Limb (tissue), 2 donors: ENCODE measurements around the gene PMS2.
"Not testable (repeated sequence)": the region's sequence is repeated elsewhere in the genome, so short reads cannot be mapped to it uniquely, and the experiment has no call there.

Source experiments
- DNase-seq, 2 donors: peaks; one replicate each; pipeline ENCODE4 v3.0.0-alpha.2; 2016; ENCODE audit errors: extremely low spot score in 2 of 2

The PMS2 gene

DNA sequence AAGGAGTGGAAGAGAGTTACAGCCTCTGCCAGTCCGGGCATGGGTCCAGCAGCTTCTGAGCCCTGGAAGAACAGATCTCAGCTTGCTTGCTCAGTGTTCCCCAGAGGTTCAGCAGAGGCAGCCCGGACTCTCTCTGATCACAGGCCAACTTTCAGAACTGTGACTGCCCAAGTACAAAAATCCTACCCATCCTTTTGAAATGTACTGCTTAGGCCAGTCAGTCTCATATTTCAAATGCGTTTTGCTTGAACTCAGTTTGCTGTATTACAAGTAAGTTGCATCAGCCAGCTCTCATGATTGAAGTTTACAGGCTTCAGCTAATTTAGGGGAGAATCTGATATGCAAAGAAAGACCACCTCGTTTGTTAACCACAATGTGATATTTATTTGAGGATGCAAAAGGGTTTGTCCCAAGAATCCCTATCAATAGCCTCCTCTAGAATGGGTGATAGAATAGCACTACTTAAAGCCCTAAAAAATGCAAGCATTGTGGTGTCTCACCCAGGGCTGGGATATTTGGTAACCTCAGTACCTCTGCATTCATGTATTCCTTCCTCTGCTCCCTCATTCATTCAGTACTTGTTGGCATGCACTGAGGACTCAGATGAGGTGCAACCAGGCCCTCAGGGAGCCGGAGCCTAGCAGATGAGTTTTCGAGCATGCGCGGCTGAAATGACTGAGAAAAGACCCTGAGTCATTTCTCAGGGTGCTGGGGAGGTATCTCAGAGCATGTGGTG is 7.2 kb upstream of the PMS2 start:
- DNase-seq, result peak; percentile 43 to 47

DNA sequence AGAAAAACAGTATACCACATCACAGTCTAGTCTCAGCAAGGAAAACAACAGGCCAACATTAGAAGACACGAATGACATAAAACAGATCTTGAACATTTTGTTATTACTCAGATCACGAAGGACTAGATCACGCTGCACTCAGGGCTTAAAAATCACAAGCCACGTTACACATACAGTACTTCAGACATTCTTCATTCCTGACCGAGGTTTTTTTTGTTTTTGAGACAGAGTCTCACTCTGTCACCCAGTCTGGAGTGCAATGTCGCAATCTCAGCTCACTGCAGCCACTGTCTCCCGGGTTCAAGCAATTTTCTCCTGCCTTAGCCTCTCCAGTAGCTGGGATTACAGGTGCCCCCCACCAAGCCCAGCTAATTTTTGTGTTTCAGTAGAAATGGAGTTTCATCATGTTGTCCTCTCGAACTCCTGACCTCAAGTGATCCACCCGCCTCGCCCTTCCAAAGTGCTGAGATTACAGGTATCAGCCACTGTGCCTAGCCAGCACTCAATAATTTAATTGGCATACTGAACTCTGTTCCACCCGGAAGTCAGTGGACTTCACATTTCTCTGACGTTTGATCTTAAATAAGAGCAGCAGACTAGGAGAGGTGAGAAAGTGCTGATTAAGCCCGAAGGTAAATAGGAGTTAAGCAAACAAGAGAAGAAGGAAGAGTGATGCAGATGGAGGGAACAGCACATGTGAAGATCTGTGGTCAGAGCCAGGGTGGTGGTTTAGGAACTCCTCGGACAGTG is 3.7 kb upstream of the PMS2 start:
- DNase-seq, result no peak

DNA sequence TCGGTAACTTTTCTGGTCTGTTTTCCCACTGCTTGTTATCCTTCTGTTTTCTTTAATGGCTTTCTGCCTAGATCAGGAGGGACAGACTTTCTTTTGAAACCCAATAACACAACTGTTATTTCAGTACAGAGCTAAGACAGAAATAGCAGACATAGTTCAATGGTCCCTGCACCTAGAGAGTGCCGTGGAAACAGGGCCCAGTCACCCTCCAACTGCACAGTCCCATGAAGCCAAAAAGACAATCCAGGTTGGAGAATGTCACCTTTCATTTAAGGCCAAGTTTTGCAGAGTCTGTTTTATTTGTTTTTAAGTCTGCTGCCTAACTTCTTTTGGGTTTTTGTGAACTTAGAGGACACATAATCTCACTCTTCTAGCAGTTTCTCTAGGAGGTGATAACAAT is 2.7 kb upstream of the PMS2 start:
- DNase-seq, result no peak

DNA sequence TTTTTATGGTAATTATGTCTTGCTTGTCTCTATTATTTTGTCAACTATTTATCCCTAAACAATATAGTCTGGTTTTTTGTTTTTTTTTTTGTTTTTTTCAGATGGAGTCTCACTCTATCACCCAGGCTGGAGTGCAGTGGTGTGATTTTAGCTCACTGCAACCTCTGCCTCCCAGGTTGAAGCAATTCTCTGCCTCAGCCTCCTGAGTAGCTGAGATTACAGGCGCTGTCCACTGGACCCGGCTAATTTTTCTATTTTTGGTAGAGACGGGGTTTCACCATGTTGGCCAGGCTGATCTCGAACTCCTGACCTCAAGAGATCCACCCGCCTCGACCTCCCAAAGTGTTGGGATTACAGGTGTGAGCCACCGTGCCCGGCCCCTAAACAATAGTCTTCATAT is 1.5 kb upstream of the PMS2 start:
- DNase-seq, result not testable (repeated sequence)

DNA sequence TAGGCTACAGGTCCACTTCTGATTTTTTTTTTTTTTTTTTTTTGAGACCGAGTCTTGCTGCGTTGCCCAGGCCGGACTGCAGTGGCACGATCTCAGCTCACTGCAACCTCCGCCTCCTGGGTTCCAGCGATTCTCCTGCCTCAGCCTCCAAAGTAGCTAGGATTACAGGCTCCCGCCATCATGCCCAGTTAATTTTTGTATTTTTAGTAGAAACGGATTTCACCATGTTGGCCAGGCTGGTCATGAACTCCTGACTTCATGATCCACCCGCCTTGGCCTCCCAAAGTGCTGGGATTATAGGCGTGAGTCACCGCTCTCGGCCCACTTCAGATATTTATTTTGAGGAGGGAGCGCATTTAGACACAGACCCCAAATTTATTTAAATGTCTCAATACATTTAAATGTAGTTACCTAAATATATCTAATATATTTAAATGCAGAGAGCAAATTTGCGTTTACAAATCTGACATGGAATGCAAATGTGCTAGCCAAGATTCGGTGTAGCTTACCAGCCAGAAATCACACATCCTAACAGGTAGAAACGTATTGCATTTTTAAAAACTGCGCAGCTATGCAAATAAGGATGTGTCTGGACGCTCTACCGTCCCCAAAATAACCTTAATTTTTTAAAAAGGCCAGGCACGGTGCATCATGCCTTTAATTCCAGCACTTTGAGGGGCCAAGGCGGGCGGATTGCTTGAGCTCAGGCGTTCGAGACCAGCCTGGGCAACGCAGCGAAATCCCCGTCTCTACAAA is 836 bp downstream of the PMS2 start:
- not testable (repeated sequence) for DNase-seq

DNA sequence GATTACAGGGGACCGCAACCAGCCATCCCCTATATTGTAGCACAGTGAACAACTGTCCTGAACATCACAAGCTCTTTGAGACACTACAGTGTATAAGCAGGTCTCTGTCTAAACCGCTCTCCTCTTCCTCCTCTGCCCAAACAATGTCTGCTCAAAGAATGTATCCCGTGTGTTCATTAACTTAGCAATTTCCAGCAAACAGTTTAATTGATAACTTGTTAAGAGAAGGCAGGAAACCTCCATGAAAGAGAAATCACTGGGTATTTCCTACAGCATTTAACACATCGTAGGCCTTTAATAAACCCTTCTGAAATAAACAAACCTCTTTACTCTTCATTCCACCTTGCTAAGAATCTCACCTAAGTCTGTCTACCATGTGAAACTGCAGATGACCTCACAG is 1.5 kb downstream of the PMS2 start:
- no peak for DNase-seq

DNA sequence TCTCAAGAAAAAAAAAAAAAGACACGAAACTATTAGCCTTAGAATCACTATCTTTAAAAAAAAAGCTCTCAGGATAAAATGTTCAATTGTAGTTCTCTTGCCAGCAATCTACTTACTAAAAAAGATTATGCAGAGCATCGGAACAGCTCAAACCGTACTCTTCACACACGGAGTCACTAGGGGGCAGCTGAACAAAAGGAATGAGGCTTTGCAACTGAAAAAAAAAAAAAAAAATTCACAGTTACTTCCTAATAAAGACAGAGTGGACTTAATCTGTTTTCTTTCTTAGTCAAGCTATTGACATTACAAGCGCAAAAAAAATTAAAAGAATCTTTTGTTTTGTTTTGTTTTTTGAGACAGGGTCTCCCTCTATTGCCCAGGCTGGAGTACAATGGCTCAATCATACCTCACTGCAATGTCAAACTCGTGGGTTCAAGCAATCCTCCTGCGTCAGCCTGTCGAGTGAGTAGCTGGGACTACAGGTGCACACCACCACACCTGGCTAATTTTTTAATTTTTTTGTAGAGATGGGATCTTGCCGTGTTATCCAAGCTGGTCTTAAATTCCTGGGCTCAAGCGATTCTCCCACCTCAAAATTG is 11.5 kb downstream of the PMS2 start:
- DNase-seq, result peak; percentile 51 to 67

DNA sequence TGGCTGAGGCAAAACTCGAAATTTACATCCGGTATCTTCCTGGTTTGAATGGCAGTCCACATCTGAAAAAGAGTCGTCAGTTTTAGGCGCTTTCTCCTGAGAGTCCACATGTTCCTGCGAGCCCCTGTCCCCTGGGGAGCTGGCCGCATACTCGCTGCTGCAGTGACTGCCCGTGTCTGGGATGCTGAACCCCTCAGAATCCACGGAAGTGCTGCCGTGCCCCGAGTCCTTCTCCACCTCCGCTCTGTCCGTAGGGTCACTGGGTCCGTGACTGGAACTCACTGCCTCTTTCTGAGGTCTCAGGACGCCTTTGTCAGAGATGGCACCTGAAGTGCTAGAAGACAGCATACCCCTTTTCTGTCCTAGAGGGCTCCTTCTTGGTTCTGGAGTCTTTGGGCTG is 21.8 kb downstream of the PMS2 start:
- not testable (repeated sequence) for DNase-seq

DNA sequence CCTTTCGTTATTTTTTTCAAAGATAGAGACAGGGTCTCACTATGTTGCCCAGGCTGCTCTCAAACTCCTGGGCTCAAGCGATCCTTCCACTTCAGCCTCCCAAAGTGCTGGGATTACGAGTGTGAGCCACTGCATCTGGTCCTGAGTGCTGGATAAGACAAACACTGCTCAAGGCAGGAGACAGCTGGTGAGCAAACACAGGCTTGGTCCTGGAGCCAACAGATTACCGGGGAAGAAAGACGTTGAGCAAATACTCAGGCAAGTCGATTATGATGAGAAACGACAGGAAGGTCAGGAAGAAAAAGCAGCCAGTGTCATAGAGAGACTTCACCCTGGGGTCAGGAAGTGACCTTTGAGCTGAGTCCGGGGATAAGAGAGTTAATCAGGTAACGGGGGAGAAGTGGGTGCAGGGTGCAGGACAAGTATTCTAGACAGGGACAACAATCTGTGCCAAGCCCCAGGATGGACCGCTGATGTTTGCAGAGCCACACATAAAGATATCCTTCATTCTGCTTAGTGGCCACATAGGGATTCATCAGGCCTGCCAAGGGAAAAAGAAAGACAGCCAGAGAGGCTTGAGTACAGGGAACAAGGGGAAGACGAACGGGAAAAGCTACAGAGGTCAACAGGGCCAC is 29.1 kb downstream of the PMS2 start:
- not testable (repeated sequence) for DNase-seq

DNA sequence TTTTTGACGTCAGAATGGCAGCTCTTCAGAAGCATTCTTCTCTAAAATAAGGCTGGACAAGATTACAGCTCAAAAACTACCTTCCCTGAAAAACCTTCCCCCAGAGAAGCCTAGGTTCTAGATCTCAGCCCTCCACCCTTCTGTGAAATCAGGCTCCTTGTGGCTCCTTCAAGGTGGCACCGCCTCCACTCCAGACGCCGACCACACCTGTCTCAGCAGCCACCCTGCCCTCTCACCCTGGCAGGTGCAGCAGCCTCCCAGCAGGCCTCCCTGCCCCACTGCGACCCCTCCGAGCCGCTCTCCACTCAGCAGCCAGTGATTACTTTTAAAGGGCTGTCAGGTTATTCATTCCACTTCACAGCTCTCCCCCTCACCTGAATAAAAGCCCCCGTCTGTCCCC is 35.3 kb downstream of the PMS2 start:
- DNase-seq, result not testable (repeated sequence)

DNA sequence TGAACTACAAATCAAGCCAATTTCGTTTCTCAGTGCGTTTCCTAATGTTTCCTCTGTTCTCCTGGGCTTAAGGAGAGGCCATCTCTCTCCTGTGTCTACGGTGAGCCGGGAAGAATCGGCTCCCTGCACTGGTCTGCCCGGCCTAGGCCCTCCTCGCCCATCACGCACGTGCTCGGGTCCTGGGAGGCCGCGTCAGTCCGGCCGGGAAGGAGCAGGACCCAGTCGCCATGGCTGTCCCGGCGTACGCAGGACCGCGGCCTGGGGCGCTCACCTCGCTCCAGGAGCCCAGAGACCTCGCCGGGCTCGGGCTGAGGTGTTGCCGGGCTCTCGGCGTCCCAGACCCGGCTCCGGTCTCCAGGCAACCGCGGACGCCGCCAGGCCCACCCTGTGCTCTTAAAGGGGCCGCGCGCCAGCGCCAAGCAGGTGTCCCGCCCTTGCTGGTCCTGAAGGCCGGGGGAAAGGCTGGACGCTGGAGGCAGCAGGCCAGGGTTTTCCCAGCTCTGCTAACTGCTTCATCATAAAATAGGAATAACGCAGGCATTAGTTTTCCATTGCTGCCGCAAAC is 38.4 kb downstream of the PMS2 start, which contains the start of gene RSPH10B:
Gene RSPH10B (minus strand): TSS at position 343 of the 565 bp plus-strand sequence. CDS start 3,573 bp downstream, outside the sequence.
- not testable (repeated sequence) for DNase-seq

DNA sequence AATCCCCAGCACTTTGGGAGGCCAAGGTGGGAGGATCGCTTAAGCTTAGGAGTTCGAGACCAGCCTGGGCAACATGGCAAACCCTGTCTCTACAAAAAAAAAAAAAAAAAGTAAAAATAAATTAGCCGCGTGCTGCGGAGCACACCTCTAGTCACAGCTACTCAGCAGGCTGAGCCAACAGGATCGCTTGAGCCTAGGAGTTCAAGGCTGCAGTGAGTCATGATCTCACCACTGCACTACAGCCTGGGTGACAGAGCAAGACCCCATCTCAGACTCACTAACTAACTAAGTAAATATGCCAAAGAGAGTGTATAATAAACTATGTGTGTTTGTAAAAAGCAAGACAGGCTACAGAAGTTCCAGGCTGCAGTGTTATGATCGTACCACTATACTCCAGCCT is 45.0 kb downstream of the PMS2 start:
- not testable (repeated sequence) for DNase-seq

DNA sequence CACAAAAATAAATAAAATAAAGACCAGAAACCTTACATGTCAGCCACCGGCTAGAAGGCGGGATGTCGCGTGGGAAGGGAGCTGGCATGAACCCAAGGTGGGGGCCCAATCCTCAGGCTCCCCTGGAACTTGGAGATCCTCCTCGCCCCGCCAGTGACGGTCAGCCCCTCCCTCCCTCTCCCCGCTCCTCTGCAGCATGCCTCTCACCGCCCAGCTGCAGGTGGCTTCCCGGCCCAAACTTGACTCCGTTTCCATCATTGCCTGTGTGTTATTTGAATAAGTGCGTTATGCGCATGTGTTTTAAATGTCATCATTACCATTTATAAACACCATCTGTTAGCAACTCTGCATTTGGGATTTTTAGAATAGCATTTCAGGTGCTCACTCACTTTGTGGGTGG is 45.6 kb downstream of the PMS2 start:
- DNase-seq, result not testable (repeated sequence)

DNA sequence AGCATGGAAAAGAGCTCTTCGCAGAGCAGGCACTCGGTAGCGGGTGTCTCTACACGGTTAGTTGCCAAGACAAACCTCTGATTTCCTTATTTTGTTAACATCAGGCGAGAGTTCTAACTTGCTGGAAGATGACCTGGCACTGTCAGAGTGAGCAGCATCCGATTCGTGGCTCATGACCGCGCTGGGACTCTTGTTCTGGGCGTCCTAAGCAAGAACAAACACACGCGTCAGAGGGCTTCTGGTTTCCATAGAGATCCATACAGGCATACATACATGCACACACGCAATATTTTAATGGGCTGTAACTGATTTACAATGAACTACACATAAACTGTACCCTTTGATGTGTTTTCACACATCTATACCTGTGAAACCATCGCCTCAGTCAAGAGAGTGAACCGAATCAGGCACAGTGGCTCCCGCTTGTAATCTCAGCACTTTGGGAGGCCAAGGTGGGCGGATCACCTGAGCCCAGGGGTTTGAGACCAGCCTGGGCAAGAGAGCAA is 73.9 kb downstream of the PMS2 start:
- not testable (repeated sequence) for DNase-seq

DNA sequence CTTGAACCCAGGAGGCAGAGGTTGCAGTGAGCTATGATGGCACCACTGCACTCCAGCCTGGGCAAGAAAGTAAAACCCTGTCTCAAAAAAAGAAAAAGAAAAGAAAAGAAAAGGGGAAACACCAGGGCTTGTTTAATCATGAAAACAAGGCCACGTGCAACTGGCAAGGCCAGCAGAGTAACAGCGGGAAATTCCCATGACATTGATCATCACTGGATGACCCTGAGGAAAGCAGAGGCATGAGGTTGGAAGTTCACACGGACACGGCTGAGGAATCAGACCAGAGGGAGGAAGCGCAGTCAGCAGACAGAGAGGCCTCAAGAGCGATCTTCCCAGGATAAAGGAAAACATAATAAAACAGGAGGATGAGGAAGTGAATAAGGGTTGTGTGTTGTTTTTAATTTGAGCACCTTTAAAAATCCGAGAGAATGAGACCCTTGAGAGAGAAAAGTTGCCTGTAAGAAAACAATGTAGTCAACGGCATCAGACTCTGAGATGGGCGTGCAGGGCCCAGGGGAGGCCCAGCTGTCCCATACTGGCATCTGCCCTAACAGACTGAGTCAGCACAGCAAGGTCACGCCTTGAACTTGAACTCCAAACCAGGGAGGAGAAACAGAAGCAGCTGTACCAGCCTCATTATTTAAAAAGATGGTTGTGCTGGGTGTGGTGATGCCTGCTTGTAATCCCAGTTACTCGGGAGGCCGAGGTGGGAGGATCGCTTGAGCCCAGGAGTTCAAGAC is 76.8 kb downstream of the PMS2 start:
- not testable (repeated sequence) for DNase-seq

DNA sequence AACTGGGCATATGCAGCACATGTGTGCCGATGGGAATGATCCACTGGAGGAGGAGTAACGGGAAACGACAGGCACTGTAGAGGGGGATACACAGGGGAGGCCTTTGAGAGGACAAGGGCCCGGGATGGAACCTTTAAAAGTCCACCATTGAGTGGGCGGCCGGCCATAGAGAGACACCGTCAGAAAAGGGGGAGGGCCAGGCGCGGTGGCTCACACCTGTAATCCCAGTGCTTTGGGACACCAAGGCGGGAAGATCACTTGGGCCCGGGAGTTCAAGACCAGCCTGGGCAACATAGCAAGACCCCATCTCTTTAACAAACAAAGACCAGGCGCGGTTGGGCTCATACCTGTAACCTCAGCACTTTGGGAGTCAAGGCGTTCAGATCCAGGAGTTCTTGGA is 77.6 kb downstream of the PMS2 start:
- DNase-seq, result peak in 1 of 2 donors; percentile 29

DNA sequence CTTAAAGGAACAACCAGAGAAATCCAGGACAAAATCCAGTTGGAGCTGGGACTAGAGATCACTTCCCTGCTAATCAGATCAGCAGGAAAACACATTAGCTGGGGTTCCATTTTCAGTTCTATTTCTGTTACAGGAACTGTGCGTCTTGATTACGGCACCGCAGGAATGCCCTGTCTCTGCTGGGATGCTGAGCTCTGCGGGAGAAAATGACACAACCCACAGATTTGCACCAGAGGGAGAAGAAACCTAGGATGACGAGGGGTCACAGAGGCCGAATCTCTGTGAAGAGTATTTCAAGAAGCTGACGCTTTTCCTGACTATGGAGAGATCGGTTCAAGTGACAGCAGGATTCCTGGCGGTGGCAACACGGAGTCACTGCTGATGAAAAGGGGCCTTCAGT is 78.6 kb downstream of the PMS2 start:
- not testable (repeated sequence) for DNase-seq

DNA sequence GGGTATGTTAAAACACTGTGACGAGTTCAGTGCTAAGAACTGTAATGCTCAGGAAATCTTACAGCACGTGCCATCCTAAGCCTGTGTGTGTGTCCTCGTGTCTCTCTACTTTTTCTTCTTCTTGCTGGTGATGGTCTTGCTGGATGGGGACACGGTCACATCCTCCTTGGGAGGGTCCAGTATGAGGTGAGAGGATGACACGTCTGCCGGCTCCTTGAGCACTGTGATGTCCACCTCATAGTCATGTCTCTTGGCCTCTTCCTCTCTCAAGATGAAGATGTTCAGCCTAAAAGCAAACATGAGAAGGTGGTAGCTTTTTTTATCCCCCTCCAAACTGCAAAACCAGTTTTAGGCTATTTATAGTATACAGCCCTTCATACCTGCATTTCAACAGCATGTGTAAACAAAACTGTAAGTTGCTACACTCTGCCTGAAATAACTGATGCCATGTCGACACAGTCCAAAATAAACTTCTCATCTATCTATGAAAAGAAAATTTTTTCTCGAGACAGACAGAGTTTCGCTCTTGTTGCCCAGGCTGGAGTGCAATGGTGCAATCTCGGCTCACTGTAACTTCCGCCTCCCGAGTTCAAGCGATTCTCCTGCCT is 82.5 kb downstream of the PMS2 start:
- not testable (repeated sequence) for DNase-seq

DNA sequence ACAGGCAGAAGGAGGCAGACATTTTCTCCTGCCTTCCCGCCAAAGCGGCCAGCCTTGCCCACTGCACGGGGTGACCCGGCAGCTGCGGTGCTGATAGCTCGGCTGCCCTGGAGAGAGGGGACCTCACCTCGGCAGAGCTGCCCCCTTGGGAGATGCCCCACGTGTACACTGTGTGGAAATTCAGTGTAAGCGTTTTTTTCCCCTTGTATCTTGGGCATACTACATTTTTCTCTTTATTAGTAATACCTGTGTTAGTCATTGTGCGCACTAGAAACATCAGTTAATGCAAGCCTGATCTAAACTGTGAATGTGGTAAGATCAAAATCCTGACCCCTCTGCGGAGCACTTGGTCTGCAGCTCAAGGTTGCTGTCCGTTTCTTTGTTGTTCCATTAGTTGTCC is 84.2 kb downstream of the PMS2 start:
- DNase-seq, result not testable (repeated sequence)
